ENCODE measurements around the gene TFF2.

Gene TFF2

GRCh38 chr21:42309753-42310213, 41.0 kb downstream of the TFF2 start:
- Histone ChIP-seq H3K9ac (ENCODE audit: low read depth, low read length) (peak overlapping the region; percentile 32; the same call in 1 of the 2 replicates), H3K36me3 (ENCODE audit: insufficient read depth, low read length) (no peaks in the 10 kb centered on the region), H3K9me3 (ENCODE audit: control insufficient read depth, insufficient read depth, low read length) (no peaks in the 10 kb centered on the region), H3K4me1 (ENCODE audit: insufficient read depth, low read length) (peaks cover 11% of the 10 kb centered on the region)

- Histone ChIP-seq H3K9me3 (ENCODE audit: control insufficient read depth, insufficient read depth, low read length) (no peaks in the 10 kb centered on the region), H3K36me3 (ENCODE audit: insufficient read depth, low read length) (no peaks in the 10 kb centered on the region), H3K9ac (ENCODE audit: low read depth, low read length) (no peak overlapping the region), H3K4me1 (ENCODE audit: insufficient read depth, low read length) (peaks cover 11% of the 10 kb centered on the region)
Measured at GRCh38 chr21:42308914-42309752, 41.7 kb downstream of the TFF2 start.

GRCh38 chr21:42308161-42308913, 42.5 kb downstream of the TFF2 start:
- no peak overlapping the region for H3K9ac ChIP-seq (ENCODE audit: low read depth, low read length)
- no peaks in the 10 kb centered on the region for H3K36me3 ChIP-seq (ENCODE audit: insufficient read depth, low read length)
- H3K4me1 ChIP-seq (ENCODE audit: insufficient read depth, low read length) = peaks cover 6% of the 10 kb centered on the region

GRCh38 chr21:42307106-42307505, 43.7 kb downstream of the TFF2 start:
- Histone ChIP-seq H3K9ac (ENCODE audit: low read depth, low read length) (no peak overlapping the region), H3K4me1 (ENCODE audit: insufficient read depth, low read length) (peaks cover 6% of the 10 kb centered on the region), H3K36me3 (ENCODE audit: insufficient read depth, low read length) (no peaks in the 10 kb centered on the region), H3K9me3 (ENCODE audit: control insufficient read depth, insufficient read depth, low read length) (no peaks in the 10 kb centered on the region)

More at GRCh38 chr21:42308161-42308913, 42.5 kb downstream of the TFF2 start:
- no peaks in the 10 kb centered on the region for H3K9me3 ChIP-seq (ENCODE audit: control insufficient read depth, insufficient read depth, low read length)

- no peaks in the 10 kb centered on the region for H3K9me3 ChIP-seq (ENCODE audit: control insufficient read depth, insufficient read depth, low read length)
- peaks cover 6% of the 10 kb centered on the region for H3K4me1 ChIP-seq (ENCODE audit: insufficient read depth, low read length)
- H3K9ac ChIP-seq (ENCODE audit: low read depth, low read length) = no peak overlapping the region
- no peaks in the 10 kb centered on the region for H3K36me3 ChIP-seq (ENCODE audit: insufficient read depth, low read length)
Measured at GRCh38 chr21:42306366-42307035, 44.3 kb downstream of the TFF2 start.

GRCh38 chr21:42305707-42306147, 45.1 kb downstream of the TFF2 start:
- H3K9ac ChIP-seq (ENCODE audit: low read depth, low read length) = no peak overlapping the region
- no peaks in the 10 kb centered on the region for H3K9me3 ChIP-seq (ENCODE audit: control insufficient read depth, insufficient read depth, low read length)
- no peaks in the 10 kb centered on the region for H3K36me3 ChIP-seq (ENCODE audit: insufficient read depth, low read length)
- H3K4me1 ChIP-seq (ENCODE audit: insufficient read depth, low read length) = peaks cover 6% of the 10 kb centered on the region

GRCh38 chr21:42304556-42305454, 46.0 kb downstream of the TFF2 start:
- Histone ChIP-seq H3K9ac (ENCODE audit: low read depth, low read length) (no peak overlapping the region), H3K36me3 (ENCODE audit: insufficient read depth, low read length) (no peaks in the 10 kb centered on the region)

GRCh38 chr21:42303443-42303842, 47.4 kb downstream of the TFF2 start:
- Histone ChIP-seq H3K36me3 (ENCODE audit: insufficient read depth, low read length) (no peaks in the 10 kb centered on the region), H3K9ac (ENCODE audit: low read depth, low read length) (no peak overlapping the region), H3K4me1 (ENCODE audit: insufficient read depth, low read length) (0 out of 2 replicates have a peak, but pooled peaks cover under 1% of the 10 kb centered on the region), H3K9me3 (ENCODE audit: control insufficient read depth, insufficient read depth, low read length) (no peaks in the 10 kb centered on the region)

More at GRCh38 chr21:42304556-42305454, 46.0 kb downstream of the TFF2 start:
- H3K9me3 ChIP-seq (ENCODE audit: control insufficient read depth, insufficient read depth, low read length) = no peaks in the 10 kb centered on the region
- peaks cover 6% of the 10 kb centered on the region for H3K4me1 ChIP-seq (ENCODE audit: insufficient read depth, low read length)

GRCh38 chr21:42302794-42303193, 48.0 kb downstream of the TFF2 start:
- Histone ChIP-seq H3K9me3 (ENCODE audit: control insufficient read depth, insufficient read depth, low read length) (no peaks in the 10 kb centered on the region), H3K4me1 (ENCODE audit: insufficient read depth, low read length) (0 out of 2 replicates have a peak, but pooled peaks cover 5% of the 10 kb centered on the region), H3K36me3 (ENCODE audit: insufficient read depth, low read length) (no peaks in the 10 kb centered on the region), H3K9ac (ENCODE audit: low read depth, low read length) (no peak overlapping the region)

GRCh38 chr21:42302076-42302650, 48.6 kb downstream of the TFF2 start:
- H3K9ac ChIP-seq (ENCODE audit: low read depth, low read length) = no peak overlapping the region

GRCh38 chr21:42301371-42302075, 49.3 kb downstream of the TFF2 start:
- Histone ChIP-seq H3K9ac (ENCODE audit: low read depth, low read length) (no peak overlapping the region), H3K9me3 (ENCODE audit: control insufficient read depth, insufficient read depth, low read length) (no peaks in the 10 kb centered on the region), H3K4me1 (ENCODE audit: insufficient read depth, low read length) (0 out of 2 replicates have a peak, but pooled peaks cover 5% of the 10 kb centered on the region), H3K36me3 (ENCODE audit: insufficient read depth, low read length) (no peaks in the 10 kb centered on the region)

More at GRCh38 chr21:42302076-42302650, 48.6 kb downstream of the TFF2 start:
- no peaks in the 10 kb centered on the region for H3K9me3 ChIP-seq (ENCODE audit: control insufficient read depth, insufficient read depth, low read length)
- 0 out of 2 replicates have a peak, but pooled peaks cover 5% of the 10 kb centered on the region for H3K4me1 ChIP-seq (ENCODE audit: insufficient read depth, low read length)
- H3K36me3 ChIP-seq (ENCODE audit: insufficient read depth, low read length) = no peaks in the 10 kb centered on the region

- Histone ChIP-seq H3K9me3 (ENCODE audit: control insufficient read depth, insufficient read depth, low read length) (no peaks in the 10 kb centered on the region), H3K9ac (ENCODE audit: low read depth, low read length) (no peak overlapping the region), H3K4me1 (ENCODE audit: insufficient read depth, low read length) (0 out of 2 replicates have a peak, but pooled peaks cover 5% of the 10 kb centered on the region), H3K36me3 (ENCODE audit: insufficient read depth, low read length) (no peaks in the 10 kb centered on the region)
Measured at GRCh38 chr21:42300956-42301355, 49.8 kb downstream of the TFF2 start.

All from ES-I3 (cell line).